Large intestine (tissue), 3 donors: ENCODE data around the gene DNAJC5. TPM values are rescaled to one million over a fixed set of nuclear protein-coding genes. Genes with fewer than 3 reads are reported as not detected.

Source experiments
- DNase-seq, 2 donors: peaks; one replicate each; pipeline versions ENCODE4 v3.0.0 to v3.0.0-alpha.2; 2013
- H3K27ac ChIP-seq: one replicate; pipeline ENCODE4 v1.5.1; 2013; ENCODE audit warnings: low read length
- H3K27me3 ChIP-seq: 2 replicates; pipeline ENCODE4 v1.6.1; 2013; ENCODE audit warnings: low read length; ENCODE audit not compliant: control insufficient read depth, insufficient read depth
- H3K36me3 ChIP-seq: 2 replicates; pipeline ENCODE4 v1.6.1; 2013; ENCODE audit warnings: low read length; ENCODE audit not compliant: control insufficient read depth, insufficient read depth
- H3K4me1 ChIP-seq: one replicate; pipeline ENCODE4 v1.6.1; 2013; ENCODE audit warnings: low read length; ENCODE audit not compliant: control insufficient read depth, insufficient read depth
- H3K4me3 ChIP-seq: one replicate; pipeline ENCODE4 v1.5.1; 2013; ENCODE audit warnings: low read length
- H3K9me3 ChIP-seq: one replicate; pipeline ENCODE4 v1.6.1; 2013; ENCODE audit warnings: mild to moderate bottlenecking, low read depth, low read length, moderate library complexity; ENCODE audit not compliant: control insufficient read depth
- WGBS: methylation state at CpG from one replicate; pipeline ENCODE4 v1.1.5; 2013; ENCODE audit warnings: low lambda C conversion rate; ENCODE audit not compliant: insufficient coverage; 5-methylcytosine and 5-hydroxymethylcytosine counted together
- polyA plus RNA-seq: library from polyadenylated mRNA; unstranded; fragments of 120-200 nt; gene quantifications from one replicate; pipeline ENCODE4 v1.2.1, GENCODE V29; 2013

Gene DNAJC5
- polyA plus RNA-seq, 1 donor = 21.9 TPM

DNA sequence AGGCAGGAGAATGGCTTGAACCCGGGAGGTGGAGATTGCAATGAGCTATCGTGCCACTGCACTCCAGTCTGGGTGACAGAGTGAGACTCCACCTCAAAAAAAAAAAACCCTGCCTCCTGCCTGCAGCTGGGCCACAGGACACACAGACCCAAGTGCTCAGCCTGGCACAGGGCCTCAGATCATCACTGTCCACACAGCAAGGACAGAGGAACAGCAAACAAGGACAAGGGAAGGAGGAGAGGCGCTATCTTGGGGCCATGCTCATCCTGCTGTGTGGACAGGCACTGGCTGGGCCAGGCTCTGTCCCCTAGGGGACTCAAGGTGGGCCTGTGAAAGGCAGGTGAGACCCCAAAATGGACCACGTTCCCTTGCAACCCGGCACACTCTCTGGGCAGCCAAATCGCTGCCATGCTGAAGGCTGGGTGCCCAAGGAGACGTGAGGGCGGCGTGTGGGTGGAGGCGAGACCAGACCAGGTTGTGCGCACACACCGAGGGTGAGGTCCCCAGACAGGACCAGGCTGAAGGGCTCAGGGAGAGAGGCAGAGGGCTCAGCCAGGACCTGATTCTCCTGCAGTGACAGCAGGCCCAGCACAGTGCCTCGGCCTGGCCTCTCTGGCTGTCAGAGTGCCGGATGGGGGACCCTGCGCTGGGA is 52.2 kb downstream of the DNAJC5 start:
- Histone ChIP-seq H3K27ac (no peak overlapping the region), H3K9me3 (peaks cover 1% of the 10 kb centered on the region), H3K36me3 (peaks cover 56% of the 10 kb centered on the region), H3K27me3 (no peaks in the 10 kb centered on the region), H3K4me1 (peaks cover 26% of the 10 kb centered on the region), H3K4me3 (no peak overlapping the region)
- DNase-seq = no peak
- WGBS = no CpG with 5 or more reads among the region's 15 CpGs

DNA sequence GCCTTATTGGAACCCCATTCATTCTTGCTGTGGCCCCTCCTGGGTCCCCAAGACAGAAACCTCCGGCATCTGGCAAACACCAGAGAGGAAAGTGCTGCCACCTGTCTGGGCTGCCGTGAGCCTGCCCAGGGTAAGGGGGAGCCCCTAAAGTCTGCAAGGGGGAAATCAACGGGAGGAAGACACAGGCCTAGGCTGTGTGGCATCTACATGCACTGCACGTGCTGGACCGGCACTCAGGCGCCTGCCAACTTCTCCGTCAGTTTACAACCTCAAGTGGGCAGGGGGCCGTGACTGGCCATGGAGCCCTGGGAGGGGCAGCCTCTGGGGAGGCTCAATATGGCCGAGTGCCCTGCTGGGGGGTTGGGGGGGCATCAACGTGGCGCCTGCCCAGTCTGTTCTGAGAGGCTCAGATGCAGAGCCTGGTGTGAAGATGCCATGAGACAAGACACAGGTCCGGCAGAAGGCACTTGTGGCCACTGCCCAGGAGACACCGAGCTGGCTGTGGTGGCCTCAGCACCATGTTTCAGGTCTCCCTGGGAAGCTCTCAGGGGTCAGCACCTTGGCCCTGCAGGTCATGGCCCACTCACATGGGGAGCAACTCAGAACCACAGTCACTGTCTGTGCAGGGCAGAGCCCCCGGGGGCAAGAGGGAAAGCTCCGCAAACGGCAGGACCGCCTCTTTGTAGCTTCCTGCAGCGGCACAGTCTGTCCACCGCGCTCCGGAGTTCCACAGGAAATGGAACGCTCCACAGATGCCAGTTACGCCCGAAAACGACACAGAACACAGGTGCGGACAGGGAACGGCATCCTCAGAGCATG is 52.9 kb downstream of the DNAJC5 start:
- Histone ChIP-seq H3K36me3 (peaks cover 53% of the 10 kb centered on the region), H3K4me3 (no peak overlapping the region), H3K9me3 (no peaks in the 10 kb centered on the region), H3K27ac (no peak overlapping the region), H3K27me3 (no peaks in the 10 kb centered on the region), H3K4me1 (peaks cover 26% of the 10 kb centered on the region)
- no peak for DNase-seq
- WGBS = no CpG with 5 or more reads among the region's 27 CpGs

DNA sequence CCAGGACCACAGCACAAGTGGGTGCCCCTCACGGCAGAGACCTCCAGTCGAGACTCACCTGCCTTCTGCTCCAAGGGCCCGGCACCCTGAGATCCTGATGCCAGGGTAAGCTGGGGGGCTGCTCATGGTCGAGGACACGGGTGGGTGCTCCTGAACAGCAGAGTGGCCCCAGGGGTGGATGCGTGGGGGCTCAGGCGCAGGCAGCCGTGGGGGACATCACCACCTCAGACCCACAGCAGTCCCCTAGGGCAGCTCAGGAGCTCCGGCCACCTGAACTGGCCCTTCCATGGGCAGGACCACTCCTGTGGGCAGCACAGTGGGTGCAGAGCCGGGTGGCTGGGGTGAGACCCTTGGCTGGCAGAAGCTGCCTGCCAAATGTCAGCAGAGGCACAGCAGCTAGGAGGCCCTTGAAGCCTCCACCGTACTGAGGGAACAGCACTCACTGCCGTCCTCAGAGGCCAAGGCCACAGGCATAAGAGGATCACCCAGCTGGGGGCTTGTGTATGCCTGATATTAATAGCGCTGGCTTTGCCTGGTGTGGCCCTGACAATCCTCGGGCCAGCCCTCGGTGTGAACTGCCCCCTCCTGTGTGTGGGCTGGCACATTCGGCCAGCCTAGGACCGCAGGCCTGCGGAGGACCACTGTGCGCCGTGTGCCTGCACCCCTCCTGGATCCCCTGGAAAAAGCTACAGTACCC is 55.9 kb downstream of the DNAJC5 start:
- no peak for DNase-seq
- H3K36me3 ChIP-seq = peaks cover 23% of the 10 kb centered on the region
- no peak overlapping the region for H3K4me3 ChIP-seq
- no peaks in the 10 kb centered on the region for H3K27me3 ChIP-seq
- WGBS = no CpG with 5 or more reads among the region's 20 CpGs
- no peaks in the 10 kb centered on the region for H3K9me3 ChIP-seq
- peaks cover 41% of the 10 kb centered on the region for H3K4me1 ChIP-seq
- H3K27ac ChIP-seq = no peak overlapping the region

DNA sequence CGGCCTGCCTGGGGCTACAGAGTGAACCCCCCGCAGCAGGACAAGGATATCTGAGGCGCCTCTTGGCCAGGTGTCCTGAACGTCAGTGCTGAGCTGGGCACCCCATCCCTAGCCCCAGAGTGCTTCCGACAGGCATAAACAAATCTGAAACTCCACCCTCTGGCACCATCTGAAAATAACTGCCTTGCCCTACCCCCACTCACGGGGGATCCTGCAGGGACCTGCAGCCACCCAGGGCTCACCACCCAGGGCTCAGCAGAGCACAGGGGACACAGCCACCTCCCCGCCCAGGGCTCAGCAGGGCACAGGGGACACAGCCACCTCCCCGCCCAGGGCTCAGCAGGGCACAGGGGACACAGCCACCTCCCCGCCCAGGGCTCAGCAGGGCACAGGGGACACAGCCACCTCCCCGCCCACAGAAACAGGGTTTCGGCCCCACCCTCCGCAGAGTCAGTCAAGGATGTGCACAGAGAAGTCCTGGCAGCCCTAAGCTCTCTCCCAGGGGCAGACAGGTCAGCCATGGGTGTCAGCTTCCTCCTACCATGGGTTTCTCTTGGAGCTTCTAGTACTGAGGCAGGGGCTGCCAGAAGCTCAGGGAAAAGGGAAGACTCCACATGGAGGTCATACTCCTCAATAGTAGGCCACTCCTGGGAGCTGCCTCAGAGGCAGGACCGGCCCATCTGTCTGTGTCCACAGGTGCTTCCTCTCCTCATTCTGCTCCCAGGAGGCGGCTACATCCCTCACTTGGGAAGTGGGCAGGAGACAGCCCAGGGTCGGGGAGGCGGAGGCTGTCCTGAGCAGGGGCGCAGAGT is 56.7 kb downstream of the DNAJC5 start:
- Histone ChIP-seq H3K4me3 (no peak overlapping the region), H3K4me1 (peaks cover 41% of the 10 kb centered on the region), H3K27me3 (no peaks in the 10 kb centered on the region), H3K36me3 (peaks cover 17% of the 10 kb centered on the region), H3K9me3 (no peaks in the 10 kb centered on the region), H3K27ac (no peak overlapping the region)
- no peak for DNase-seq
- WGBS = no CpG with 5 or more reads among the region's 17 CpGs

DNA sequence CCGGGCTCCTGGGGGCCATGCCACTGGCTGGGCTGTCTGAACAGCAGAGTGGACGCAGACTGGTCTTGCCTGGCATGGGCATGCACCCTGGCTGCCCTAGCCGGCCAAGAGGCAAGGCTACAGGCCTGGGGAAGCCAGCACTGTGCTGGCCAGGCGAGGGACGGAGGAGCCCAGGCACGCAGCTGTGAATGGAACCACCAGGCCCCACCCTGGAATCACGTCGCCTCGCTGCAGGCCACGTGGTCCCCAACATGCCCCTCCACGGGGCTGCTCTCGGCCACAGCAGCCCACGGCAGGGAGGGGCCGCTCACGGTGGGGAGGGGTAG is 57.2 kb downstream of the DNAJC5 start:
- Histone ChIP-seq H3K4me1 (peaks cover 41% of the 10 kb centered on the region), H3K4me3 (no peak overlapping the region), H3K9me3 (no peaks in the 10 kb centered on the region), H3K27ac (no peak overlapping the region), H3K36me3 (peaks cover 17% of the 10 kb centered on the region), H3K27me3 (no peaks in the 10 kb centered on the region)
- no CpG with 5 or more reads among the region's 15 CpGs for WGBS
- DNase-seq = no peak

DNA sequence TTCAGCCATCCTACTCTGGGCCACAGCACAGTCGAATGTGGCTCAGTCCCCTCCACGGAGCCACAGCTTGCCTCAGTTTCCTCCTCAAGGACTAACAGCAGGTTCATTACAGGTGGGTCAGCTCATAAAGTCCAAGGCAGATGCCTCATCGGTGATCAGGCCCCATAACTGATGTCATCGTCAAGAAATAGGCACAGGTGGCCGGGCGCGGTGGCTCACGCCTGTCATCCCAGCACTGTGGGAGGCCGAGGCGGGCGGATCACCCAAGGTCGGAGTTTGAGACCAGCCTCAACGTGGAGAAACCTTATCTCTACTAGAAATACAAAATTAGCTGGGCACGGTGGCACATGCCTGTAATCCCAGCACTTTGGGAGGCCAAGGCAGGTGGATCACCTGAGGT is 57.8 kb downstream of the DNAJC5 start:
- Histone ChIP-seq H3K4me1 (peaks cover 42% of the 10 kb centered on the region), H3K36me3 (peaks cover 15% of the 10 kb centered on the region), H3K4me3 (no peak overlapping the region), H3K27me3 (no peaks in the 10 kb centered on the region), H3K27ac (no peak overlapping the region), H3K9me3 (no peaks in the 10 kb centered on the region)
- WGBS = no CpG with 5 or more reads among the region's 14 CpGs
- DNase-seq = no peak

DNA sequence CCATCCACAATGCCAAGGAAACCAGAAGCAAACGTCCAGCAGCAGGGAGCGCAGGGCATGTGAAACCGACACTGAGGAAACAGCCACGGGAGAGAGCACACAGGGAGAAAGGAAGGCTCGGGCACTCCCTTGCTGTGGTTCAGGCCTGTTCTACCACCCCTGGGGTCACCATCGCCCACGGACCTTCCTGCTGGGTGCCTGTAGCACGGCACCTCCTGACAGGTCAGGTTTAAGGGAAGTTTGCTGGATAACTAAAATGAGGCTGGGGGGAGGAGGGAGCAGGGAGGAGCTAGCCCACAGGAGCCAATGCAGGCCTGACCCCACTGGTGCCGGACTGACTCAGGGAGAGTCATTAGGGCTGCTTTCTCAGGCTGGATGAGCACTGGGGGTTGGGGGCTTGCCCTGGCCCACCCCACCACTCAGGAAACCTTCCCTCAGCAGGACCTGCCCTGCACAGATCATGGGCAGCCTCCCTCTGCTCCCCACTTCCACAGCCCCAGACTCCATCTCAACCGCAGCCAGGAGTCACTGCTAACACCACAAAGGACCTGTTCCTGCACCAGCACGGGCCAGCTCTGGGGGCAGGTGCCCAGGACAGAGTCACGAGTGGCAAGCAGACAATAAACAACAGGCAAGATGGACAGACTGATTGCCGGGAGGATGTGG is 59.0 kb downstream of the DNAJC5 start:
- H3K4me3 ChIP-seq = no peak overlapping the region
- no peak for DNase-seq
- H3K27ac ChIP-seq = no peak overlapping the region
- H3K27me3 ChIP-seq = no peaks in the 10 kb centered on the region
- no CpG with 5 or more reads among the region's 13 CpGs for WGBS
- no peaks in the 10 kb centered on the region for H3K9me3 ChIP-seq
- peaks cover 39% of the 10 kb centered on the region for H3K4me1 ChIP-seq
- H3K36me3 ChIP-seq = peaks cover 12% of the 10 kb centered on the region

DNA sequence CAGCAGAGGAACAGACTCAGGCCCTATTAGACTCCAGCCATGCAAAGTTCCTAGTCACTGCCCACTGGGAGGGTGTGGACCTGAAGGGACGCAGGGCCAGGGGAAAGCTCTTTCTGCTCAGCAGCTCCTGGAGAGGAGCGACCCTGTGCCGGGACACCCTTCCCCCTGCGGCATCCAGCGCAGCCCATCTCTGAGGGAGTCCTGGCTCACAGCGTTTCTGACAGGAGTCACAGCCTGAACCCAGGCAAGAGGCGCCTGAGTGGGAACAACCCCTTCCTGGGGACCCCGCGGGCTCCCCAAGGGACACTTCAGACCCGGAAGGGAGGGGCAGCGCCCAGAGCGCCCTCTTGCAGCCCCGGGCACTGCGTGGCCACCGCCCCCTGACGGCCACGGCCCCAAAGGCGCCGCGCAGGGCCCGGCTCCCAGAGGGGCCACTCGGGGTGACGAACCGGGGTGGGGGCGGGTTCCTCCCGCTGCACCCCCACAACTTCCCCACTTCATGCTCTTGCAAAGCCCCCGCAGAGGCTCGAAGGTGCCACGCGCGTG is 60.4 kb downstream of the DNAJC5 start:
- no peaks in the 10 kb centered on the region for H3K9me3 ChIP-seq
- H3K4me1 ChIP-seq = peaks cover 26% of the 10 kb centered on the region
- peak overlapping the region; percentile 85 for H3K4me3 ChIP-seq
- no peaks in the 10 kb centered on the region for H3K27me3 ChIP-seq
- H3K36me3 ChIP-seq = peaks cover 15% of the 10 kb centered on the region
- no CpG with 5 or more reads among the region's 31 CpGs for WGBS
- peak overlapping the region; percentile 82 for H3K27ac ChIP-seq
- DNase-seq = no peak

DNA sequence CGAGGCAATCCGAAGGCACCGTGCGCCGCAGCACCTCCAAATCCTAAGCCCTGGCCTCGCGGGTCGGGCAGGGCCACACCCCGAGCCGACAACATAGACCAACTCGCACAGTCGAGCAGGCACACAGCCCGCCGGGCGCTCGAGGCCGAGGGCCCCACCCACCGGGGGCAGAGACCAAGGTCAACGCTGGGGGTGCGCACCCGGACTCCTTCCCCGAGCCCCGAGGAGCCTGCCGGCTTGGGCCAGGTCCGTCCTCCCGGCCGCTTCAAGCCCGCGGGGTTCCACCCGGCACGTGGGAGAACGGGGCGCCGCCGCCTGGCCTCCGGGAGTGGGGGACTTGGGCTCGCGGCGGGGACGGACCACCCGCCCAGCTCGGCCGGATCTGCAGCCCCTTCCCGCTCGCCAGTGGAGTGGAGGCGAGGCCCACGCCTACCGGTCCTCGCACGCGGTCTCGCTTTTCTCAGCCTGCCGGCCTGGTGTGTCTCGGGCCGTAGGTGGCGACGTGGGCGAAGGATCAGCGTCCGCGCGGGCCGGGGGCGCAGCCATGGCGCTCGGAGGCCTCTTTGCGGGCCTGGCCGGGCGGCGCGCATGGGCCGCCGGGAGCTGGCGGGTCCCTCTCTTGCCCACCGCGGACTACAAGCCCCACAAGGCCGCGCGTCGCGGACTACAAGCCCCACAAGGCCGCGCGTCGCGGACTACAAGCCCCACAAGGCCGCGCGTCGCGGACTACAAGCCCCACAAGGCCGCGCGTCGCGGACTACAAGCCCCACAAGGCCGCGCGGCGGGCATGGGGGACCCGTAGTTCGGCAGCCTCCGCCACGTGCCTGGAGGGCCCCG is 61.1 kb downstream of the DNAJC5 start, which contains the start of gene UCKL1:
Gene UCKL1 (minus strand): TSS at position 590 of the 837 bp plus-strand sequence. CDS start 44 bp downstream, at position 546.
- Histone ChIP-seq H3K4me3 (peak within 1 kb of the TSS; percentile 85), H3K27me3 (no peaks in the 10 kb centered on the region), H3K27ac (peak within 1 kb of the TSS; percentile 83), H3K9me3 (no peaks in the 10 kb centered on the region), H3K4me1 (peaks cover 26% of the 10 kb centered on the region), H3K36me3 (peaks cover 13% of the 10 kb centered on the region)
- DNase-seq = peak; percentile 93 to 96
- no CpG with 5 or more reads among the region's 105 CpGs for WGBS
